Measurements from ENCODE around the gene GABRG3. TPM values are rescaled to one million over a fixed set of nuclear protein-coding genes. Genes with fewer than 3 reads are reported as not detected.

GABRG3 gene
- total and polyA plus RNA-seq, 4 donors: 0.02 to 0.19 TPM; not detected in 2

DNA sequence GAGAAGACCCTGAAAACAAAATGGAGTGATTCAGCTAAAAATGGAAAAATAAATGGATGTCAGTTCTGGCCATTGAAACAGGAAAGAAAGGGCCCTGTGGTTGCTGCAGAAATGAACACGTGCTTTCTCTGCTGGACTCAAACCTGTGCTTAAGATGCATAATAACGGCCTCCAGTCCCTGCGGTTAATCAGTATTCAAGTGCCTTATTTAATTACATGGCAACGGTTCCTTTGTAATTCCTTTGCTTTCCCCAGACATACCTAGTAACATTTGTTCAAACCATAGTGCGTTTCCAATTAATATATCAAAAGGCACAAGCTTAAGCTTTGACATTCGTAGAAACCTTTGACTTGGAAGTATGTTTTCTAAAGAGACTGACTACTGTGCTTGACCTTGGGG is 428.3 kb downstream of the GABRG3 start:
- Histone ChIP-seq H3K4me3 (ENCODE audit: low read depth in 1 of 3, low read length in 3 of 3) (no peak overlapping the region), H3K27me3 (ENCODE audit: control insufficient read depth in 4 of 4, insufficient read depth in 4 of 4, low read length in 3 of 4) (no peaks in the 10 kb centered on the region), H3K4me1 (ENCODE audit: control insufficient read depth in 4 of 4, insufficient read depth in 4 of 4, low read length in 3 of 4) (no peaks in the 10 kb centered on the region), H3K36me3 (ENCODE audit: control insufficient read depth in 4 of 4, insufficient read depth in 3 of 4, low read depth in 1 of 4, low read length in 3 of 4) (no peaks in the 10 kb centered on the region), H3K27ac (ENCODE audit: low read depth in 1 of 2, low read length in 2 of 2) (no peak overlapping the region), H3K9me3 (ENCODE audit: control insufficient read depth in 4 of 4, low read length in 3 of 4) (no peaks in the 10 kb centered on the region), H3K9ac (ENCODE audit: low read depth in 1 of 2, low read length in 2 of 2) (no peak overlapping the region)
- DNase-seq (ENCODE audit: low spot score): no peak
- 68% methylated on average over 6 of the region's 6 CpGs for WGBS
- TF ChIP-seq JUND (IDR thresholded peaks at IDR 0.05) (no peak), NR2F2 (IDR thresholded peaks at IDR 0.05) (no peak), TAF1 (conservative IDR thresholded peaks at IDR 0.05) (no peak), FOXA2 (IDR thresholded peaks at IDR 0.05) (no peak), SP1 (IDR thresholded peaks at IDR 0.05) (no peak), YY1 (IDR thresholded peaks at IDR 0.05) (no peak)

GRCh38 chr15:27401471-27401870 is 430.5 kb downstream of the GABRG3 start:
- 78% methylated on average over 5 of the region's 5 CpGs for WGBS
- no peak for DNase-seq (ENCODE audit: low spot score)

More at GRCh38 chr15:27401471-27401870, 430.5 kb downstream of the GABRG3 start:
- Histone ChIP-seq H3K9me3 (ENCODE audit: control insufficient read depth in 4 of 4, low read length in 3 of 4) (no peaks in the 10 kb centered on the region), H3K9ac (ENCODE audit: low read depth in 1 of 2, low read length in 2 of 2) (no peak overlapping the region), H3K27ac (ENCODE audit: low read depth in 1 of 2, low read length in 2 of 2) (no peak overlapping the region), H3K27me3 (ENCODE audit: control insufficient read depth in 4 of 4, insufficient read depth in 4 of 4, low read length in 3 of 4) (no peaks in the 10 kb centered on the region), H3K4me1 (ENCODE audit: control insufficient read depth in 4 of 4, insufficient read depth in 4 of 4, low read length in 3 of 4) (no peaks in the 10 kb centered on the region), H3K4me3 (ENCODE audit: low read depth in 1 of 3, low read length in 3 of 3) (no peak overlapping the region), H3K36me3 (ENCODE audit: control insufficient read depth in 4 of 4, insufficient read depth in 3 of 4, low read depth in 1 of 4, low read length in 3 of 4) (no peaks in the 10 kb centered on the region)
- TF ChIP-seq HNF4G (IDR thresholded peaks at IDR 0.05) (no peak), FOXA2 (IDR thresholded peaks at IDR 0.05) (no peak), EGR1 (IDR thresholded peaks at IDR 0.05; ENCODE audit: low read depth in 2 of 2) (no peak), GABPA (IDR thresholded peaks at IDR 0.05 in 1 of 2, conservative IDR thresholded peaks at IDR 0.05 in 1 of 2) (no peak), MAX (IDR thresholded peaks at IDR 0.05) (no peak), YY1 (IDR thresholded peaks at IDR 0.05) (no peak), ATF3 (IDR thresholded peaks at IDR 0.05) (no peak), TAF1 (conservative IDR thresholded peaks at IDR 0.05) (no peak), RXRA (IDR thresholded peaks at IDR 0.05) (no peak), SP1 (IDR thresholded peaks at IDR 0.05) (no peak), NR2F2 (IDR thresholded peaks at IDR 0.05) (no peak), REST (IDR thresholded peaks at IDR 0.05) (no peak)
- TF ChIP-seq, protein P1, sequence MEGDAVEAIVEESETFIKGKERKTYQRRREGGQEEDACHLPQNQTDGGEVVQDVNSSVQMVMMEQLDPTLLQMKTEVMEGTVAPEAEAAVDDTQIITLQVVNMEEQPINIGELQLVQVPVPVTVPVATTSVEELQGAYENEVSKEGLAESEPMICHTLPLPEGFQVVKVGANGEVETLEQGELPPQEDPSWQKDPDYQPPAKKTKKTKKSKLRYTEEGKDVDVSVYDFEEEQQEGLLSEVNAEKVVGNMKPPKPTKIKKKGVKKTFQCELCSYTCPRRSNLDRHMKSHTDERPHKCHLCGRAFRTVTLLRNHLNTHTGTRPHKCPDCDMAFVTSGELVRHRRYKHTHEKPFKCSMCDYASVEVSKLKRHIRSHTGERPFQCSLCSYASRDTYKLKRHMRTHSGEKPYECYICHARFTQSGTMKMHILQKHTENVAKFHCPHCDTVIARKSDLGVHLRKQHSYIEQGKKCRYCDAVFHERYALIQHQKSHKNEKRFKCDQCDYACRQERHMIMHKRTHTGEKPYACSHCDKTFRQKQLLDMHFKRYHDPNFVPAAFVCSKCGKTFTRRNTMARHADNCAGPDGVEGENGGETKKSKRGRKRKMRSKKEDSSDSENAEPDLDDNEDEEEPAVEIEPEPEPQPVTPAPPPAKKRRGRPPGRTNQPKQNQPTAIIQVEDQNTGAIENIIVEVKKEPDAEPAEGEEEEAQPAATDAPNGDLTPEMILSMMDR (IDR thresholded peaks at IDR 0.05; ENCODE audit: low read depth, low read length, missing input control): no peak

All from liver (tissue), 9 donors.